NCI-H2029 (cell line): ENCODE results near the gene MYH10.

Source experiments
- DNase-seq: peaks from one replicate; lab custom pipeline; 2025; lab: John Stamatoyannopoulos, UW

MYH10 gene

GRCh38 chr17:8494506-8495111, 135.9 kb downstream of the MYH10 start:
- DNase-seq = no peak

GRCh38 chr17:8494021-8494420, 136.5 kb downstream of the MYH10 start:
- DNase-seq = no peak

DNA sequence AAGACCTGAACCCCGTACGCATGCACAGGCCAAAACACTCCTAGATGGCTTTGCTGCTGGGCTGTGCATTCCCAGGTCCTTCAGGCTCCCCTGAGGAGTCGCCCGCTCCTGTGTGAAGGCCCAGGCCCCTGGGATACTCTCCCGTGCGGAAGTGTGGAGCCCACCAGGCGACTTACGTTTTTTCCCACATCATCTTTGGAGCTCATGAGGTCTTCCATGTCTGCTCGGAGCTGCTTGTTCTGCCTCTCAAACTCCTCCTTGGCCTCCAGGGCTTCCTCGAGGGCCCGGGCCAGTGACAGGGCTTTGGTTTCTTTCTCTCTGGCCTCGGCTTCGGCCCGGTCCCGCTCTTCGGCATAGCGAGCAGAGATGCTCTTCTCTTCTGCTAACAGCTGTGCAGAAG, 138.4 kb downstream of the MYH10 start:
- DNase-seq = no peak

DNA sequence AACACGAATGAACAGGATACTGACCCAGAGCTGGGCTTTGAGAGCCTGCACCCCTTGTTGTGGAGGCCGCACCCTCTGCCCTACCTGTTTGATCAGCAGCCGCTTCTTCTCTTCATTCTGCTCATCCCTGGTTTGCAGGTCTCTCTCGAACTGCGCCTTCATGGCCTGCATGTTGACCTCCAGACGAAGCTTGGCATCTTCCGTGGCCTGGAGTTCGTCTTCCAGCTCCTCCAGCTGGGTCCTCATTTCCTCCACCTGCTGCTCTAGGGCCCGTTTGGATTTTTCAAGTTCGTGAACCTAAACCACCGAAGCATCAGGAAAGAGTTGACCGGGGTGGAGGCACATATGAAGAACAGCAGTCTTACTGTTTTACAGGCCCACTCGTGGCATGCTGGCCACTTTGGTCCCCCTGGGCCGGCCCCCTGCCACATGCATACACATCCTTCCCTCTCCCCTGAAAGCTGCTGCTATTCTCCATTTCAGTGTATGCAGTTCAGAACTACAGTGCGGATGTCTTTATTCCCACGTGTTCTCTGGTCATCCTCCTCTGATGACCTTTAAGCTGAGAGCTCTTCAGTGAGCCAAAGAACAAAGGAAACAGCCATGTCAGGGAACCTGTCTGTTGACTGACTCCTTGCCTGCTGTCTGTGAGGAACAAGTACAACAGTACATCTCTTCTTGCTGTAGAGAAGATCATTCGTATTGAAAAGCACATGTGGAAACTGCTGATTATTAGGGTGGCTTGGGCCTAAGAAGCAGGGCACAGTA, 140.1 kb downstream of the MYH10 start:
- DNase-seq = no peak

GRCh38 chr17:8489841-8490240, 140.7 kb downstream of the MYH10 start:
- DNase-seq = no peak

- no peak for DNase-seq
These were observed 141.6 kb downstream of the MYH10 start for GRCh38 chr17:8488901-8489300.

DNA sequence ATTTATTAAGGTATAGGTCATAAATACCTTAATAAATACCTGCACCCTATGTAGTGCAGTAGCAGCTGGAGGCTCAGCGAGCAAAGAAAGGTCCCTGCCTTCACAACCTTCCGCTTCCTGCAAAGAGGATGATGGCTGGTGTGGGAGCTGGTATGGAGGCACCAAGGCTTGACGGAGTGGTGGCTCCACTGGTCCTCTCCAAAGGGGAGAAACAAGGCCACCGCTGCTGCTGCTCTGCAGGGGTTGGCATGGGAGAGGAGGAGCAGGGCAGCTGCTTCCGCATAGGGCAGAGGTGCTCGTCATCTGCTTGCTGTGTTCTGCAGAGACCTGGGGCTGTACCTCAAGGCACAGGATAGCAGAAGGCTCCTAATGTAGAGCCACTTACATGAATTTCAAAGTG, 142.0 kb downstream of the MYH10 start:
- no peak for DNase-seq

GRCh38 chr17:8487743-8488142, 142.8 kb downstream of the MYH10 start:
- no peak for DNase-seq

DNA sequence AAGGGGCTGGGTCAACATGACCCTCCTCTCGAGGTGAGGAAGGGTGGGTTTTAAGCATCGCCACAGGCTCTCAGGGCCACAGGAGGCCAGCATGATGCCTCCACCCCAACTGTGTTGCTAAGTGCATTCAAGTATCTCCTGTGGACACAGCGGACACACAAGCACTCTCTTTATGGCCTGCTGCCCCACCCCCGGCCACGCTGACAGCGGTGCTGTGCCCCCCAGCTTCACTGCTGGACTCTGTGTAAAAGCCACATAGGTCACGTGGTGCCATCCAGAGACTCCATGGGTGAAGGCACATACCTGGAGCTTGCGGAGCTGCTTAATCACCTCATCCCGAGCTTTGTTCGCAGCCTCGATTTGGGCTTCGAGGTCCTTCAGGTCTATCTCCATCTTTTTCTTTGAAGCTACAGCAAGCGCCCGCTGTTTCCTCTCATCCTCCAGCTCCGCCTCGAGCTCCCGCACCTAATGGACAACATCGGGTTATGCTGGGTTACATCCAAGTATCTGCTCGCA, 143.3 kb downstream of the MYH10 start:
- no peak for DNase-seq

DNA sequence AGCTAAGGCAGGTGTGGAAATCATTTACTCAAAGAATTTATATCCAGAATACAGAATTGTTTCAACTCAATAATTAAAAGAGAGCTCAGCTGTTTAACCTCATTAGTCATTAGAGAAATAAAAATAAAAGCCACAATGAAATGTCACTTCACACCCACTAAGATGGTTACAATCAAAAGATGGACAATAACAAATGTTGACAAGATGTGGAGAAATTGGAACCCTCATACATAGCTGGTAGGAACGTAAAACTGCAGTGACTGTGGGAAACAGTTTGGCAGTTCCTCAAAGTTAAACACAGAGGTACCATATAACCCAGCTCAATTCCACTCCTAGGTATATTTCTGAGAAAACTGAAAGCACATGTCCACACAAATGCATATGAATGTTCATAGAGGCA, 145.0 kb downstream of the MYH10 start:
- no peak for DNase-seq

DNA sequence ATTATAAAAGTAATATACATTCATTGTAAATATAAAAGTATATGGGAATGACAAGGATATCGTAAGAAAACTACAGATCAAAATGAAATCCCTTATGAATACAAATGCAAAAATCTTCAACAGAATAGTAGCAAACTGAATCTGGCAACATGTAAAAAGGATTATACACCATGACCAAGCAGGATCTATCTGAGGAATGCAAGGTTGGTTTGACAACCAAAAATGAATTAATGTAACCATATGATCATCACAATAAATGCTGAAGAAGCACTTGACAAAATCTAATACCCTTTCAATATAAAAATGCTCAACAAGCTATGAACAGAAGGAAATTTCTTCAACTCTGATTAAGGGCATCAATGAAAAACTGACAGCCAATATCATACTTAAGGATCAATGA, 146.1 kb downstream of the MYH10 start:
- no peak for DNase-seq

- no peak for DNase-seq
These were observed 148.0 kb downstream of the MYH10 start for GRCh38 chr17:8482546-8482945.

DNA sequence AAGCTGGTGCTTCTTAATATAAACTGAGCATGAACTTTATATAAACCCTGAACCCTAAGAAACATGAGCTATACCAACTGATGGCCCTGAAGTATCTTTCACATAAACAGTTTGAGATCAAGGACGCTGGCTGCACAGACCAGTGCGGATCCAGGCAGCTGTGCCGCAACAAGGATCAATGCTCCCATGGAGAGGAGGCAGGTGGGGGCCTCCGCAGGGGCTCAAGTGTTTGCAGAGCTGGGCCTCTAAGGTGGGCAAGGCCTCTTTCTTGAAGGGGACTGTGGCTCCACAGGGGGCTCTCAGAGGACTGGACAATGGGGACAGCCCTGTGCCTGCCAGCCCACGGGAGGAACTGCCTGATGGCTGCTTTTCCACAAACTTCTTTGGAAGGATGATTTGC, 148.8 kb downstream of the MYH10 start:
- no peak for DNase-seq

GRCh38 chr17:8481089-8481488, 149.4 kb downstream of the MYH10 start:
- no peak for DNase-seq

DNA sequence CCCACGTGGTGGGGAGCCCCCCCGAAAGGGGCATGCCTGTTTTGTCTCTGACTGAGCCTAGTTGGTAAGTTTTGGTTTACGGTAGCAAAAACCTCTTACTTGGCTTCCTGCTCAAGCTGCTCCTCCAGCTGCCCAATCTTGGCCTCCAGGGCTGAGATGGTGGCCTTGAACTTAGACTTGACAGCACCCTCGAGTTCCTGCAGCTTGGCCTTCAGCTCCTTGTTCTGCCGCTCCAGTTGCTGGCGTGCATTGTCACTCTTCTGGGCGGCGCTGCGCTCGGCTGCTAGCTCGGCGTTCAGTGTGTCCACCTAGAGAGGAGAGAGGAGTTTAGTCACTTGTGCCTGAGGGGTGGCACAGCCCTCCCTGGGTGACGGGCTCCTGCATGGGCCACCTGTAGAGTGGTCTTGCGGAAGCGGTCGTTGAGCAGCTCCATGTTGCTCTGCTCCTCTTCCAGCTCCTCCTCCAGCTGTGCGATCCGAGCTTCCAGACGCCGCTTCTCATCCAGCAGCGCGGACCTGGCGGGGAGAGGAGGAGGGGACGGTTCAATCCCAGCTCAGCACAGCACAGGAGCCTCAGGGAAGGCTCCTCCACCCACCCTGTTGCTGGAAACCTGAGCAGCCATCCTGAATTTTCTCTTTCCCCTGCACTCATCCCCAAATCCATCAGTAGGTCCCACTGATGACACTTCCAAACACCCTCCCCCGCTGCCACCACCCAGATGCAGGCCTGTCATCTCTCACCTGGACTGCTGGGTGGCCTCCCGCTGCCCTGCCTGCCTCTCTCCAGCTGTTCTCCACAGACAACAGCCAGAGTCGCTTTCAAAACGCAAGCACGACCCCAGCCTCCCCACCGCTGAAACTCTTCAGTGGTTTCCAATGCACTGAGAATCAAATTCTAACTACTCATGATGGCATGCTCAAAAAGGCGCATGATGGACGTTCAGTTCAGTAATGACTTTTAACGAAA, 150.2 kb downstream of the MYH10 start:
- no peak for DNase-seq

DNA sequence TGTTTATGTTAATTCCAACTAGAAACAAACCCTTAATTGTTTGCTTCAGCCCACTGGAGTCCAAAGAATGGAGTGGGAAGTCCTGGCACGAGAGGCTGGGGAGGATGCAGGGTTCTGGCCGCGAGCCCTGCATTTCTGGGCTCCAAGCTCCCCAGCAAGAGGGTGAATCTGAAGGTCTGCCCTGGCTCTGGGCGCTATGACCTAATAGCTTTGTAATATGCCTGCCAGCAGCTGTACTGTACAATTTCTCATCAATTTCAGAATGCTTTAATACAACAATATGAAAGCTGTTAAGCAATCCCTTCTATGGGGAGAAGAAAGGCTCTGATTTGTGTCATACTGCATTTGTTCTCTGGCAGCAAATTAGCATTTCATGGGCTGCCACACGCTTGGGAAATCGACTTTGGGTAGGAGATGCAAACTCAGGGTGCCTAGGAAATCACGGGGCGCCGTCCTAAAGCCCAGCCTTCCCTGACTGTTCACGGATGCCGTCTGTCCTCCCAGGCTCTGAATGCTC, 151.0 kb downstream of the MYH10 start:
- no peak for DNase-seq

GRCh38 chr17:8477715-8478441, 152.6 kb downstream of the MYH10 start:
- no peak for DNase-seq

GRCh38 chr17:8477171-8477570, 153.4 kb downstream of the MYH10 start:
- DNase-seq = no peak

- no peak for DNase-seq
These were observed 153.8 kb downstream of the MYH10 start for GRCh38 chr17:8476741-8477140.

DNA sequence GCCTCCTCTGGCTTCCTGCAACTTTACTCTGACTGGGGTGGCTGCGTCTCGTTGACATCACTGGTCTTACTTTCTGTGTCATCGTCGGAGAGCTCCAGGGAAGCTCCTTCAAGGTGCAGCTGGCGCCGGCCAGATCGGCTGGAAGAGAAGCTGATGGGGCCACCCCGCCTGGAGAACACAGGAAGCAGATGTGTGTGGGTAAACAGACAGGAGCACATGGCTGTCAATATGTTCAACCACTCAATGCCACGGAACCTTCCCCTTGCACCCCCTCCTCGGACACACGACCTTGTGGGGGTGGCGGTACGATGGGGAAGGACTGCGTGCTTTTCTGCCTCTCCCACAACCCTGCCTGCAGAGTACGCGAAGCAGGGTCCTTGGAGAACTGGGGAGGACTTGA, 154.7 kb downstream of the MYH10 start:
- DNase-seq = no peak

DNA sequence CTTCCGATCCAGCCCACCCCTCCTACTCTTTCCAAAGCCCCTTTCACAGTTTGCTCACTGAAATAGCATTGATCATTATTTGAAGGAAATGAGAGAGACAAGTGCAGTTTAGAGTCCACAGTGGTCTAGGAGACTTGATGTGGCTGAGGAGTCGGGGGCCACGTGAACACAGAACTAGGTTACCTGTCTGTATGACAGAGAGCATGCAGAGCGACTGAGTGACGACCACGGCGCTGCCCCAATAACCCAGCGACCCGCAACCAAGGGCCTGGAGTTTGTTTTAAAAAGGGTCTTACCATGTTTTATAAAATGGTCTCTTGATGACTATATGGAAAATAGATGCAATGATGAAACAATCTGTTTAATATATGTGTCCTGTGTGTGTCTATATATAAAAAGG, 155.3 kb downstream of the MYH10 start:
- DNase-seq = no peak

DNA sequence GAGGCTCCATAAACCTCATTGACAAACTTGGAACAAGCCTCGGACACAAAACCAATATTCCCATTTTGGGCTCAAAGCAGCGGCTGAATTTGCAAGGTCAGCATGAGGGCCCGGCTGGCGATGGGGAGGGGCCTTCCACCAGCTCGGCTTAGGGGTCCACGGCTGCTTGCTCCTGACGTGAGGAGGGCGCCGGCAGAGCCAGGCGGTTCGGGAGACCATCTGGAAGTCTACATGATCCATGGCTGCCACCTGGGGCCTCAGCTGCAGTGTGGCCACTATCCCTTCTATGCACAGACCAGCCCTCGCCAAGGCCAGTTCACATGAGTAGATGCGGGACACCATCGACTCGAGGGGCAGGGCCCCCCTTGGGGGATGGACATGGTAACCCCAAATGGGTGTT, 155.7 kb downstream of the MYH10 start:
- no peak for DNase-seq
